Right atrium auricular region (tissue), 2 donors: ENCODE results near the gene ATG10. TPM values are rescaled to one million over a fixed set of nuclear protein-coding genes. Genes with fewer than 3 reads are reported as not detected.

Experiments used
- DNase-seq: peaks from one replicate; pipeline ENCODE4 v3.0.0-alpha.2; 2019; ENCODE audit warnings: low spot score
- H3K27ac ChIP-seq, 2 donors: fragments of 200-600 bp; sonication (generic); 1 replicate in 1 of 2; 2 replicates in 1 of 2; pipeline ENCODE4 v1.5.1; 2016 to 2019
- H3K27me3 ChIP-seq, 2 donors: fragments of 200-600 bp; sonication (generic); one replicate each; pipeline versions ENCODE4 v1.5.1 to v1.6.0; 2017 to 2019
- H3K36me3 ChIP-seq: fragments of 200-600 bp; sonication (generic); one replicate; pipeline ENCODE4 v1.5.1; 2016
- H3K4me1 ChIP-seq, 2 donors: fragments of 200-600 bp; sonication (generic); one replicate each; pipeline versions ENCODE4 v1.5.1 to v1.6.0; 2017 to 2019
- H3K4me3 ChIP-seq, 2 donors: fragments of 200-600 bp; sonication (generic); 1 replicate in 1 of 2; 2 replicates in 1 of 2; pipeline ENCODE4 v1.5.1; 2017 to 2019; ENCODE audit warnings: mild to moderate bottlenecking in 1 of 2, moderate library complexity in 1 of 2
- H3K9me3 ChIP-seq, 2 donors: fragments of 200-600 bp; sonication (generic); one replicate each; pipeline ENCODE4 v1.5.1; 2019
- total RNA-seq, 2 donors: library from RNA; depleted of rRNA; stranded (reverse); fragments of >200 nt; gene quantifications; one replicate each; pipeline ENCODE4 v1.1.0, GENCODE V29; 2016
- TF ChIP-seq, protein P1 (sequence below), 2 donors: fragments of 200-600 bp; sonication (generic); IDR thresholded peaks; one replicate each; pipeline ENCODE4 v1.5.1; 2019; ENCODE audit warnings: antibody characterized with exemption in 2 of 2

The ATG10 gene
- total RNA-seq, 2 donors from 2014 or later, result 4.2 to 5.6 TPM

DNA sequence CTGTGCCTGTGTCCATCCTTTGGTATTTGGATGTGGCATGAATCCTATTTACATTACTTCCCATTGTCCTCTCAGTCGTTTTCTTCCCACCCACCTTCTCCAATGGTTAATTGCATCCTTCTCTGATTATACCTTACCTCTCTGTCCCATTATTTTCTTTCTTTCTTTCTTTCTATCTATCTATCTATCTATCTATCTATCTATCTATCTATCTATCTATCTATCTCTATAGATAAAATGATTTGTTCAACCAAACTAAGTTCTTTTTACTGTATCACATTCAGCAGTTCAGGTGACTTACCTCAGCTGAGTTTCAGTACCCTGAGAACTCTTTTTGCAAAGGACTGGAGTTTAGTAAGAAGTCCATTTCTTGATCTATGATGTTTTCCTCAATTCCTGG, 225.7 kb downstream of the ATG10 start:
- no peak overlapping the region for H3K4me3 ChIP-seq
- H3K27me3 ChIP-seq, result no peaks in the 10 kb centered on the region
- H3K36me3 ChIP-seq, result no peaks in the 10 kb centered on the region
- H3K9me3 ChIP-seq, result no peaks in the 10 kb centered on the region
- no peak for DNase-seq
- H3K4me1 ChIP-seq, result no peaks in the 10 kb centered on the region
- TF ChIP-seq, protein P1, sequence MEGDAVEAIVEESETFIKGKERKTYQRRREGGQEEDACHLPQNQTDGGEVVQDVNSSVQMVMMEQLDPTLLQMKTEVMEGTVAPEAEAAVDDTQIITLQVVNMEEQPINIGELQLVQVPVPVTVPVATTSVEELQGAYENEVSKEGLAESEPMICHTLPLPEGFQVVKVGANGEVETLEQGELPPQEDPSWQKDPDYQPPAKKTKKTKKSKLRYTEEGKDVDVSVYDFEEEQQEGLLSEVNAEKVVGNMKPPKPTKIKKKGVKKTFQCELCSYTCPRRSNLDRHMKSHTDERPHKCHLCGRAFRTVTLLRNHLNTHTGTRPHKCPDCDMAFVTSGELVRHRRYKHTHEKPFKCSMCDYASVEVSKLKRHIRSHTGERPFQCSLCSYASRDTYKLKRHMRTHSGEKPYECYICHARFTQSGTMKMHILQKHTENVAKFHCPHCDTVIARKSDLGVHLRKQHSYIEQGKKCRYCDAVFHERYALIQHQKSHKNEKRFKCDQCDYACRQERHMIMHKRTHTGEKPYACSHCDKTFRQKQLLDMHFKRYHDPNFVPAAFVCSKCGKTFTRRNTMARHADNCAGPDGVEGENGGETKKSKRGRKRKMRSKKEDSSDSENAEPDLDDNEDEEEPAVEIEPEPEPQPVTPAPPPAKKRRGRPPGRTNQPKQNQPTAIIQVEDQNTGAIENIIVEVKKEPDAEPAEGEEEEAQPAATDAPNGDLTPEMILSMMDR (IDR thresholded peaks at IDR 0.05), result no peak
- H3K27ac ChIP-seq, result no peak overlapping the region

DNA sequence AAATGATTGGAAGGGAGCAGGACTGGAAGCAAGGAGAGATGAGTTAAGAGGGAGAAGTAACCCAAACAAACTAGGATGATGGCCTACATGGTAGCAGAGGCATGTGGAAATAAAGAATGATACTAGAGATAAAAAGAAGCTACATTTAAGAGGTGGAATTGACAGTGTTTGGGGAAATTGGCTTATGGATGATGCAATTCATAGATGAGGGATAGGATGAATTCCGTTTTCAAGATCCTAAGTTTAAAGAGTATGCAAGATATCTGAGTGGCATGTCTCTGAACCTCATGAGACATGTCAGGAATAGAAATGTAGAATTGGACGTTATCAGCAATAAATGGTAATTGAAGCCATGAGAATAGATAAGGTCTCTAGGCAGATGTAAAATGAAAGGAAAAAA, 232.7 kb downstream of the ATG10 start:
- Histone ChIP-seq H3K4me3 (no peak overlapping the region), H3K27me3 (no peaks in the 10 kb centered on the region), H3K27ac (no peak overlapping the region), H3K9me3 (no peaks in the 10 kb centered on the region), H3K36me3 (no peaks in the 10 kb centered on the region), H3K4me1 (no peaks in the 10 kb centered on the region)
- no peak for DNase-seq
- TF ChIP-seq, protein P1 (IDR thresholded peaks at IDR 0.05), result no peak

DNA sequence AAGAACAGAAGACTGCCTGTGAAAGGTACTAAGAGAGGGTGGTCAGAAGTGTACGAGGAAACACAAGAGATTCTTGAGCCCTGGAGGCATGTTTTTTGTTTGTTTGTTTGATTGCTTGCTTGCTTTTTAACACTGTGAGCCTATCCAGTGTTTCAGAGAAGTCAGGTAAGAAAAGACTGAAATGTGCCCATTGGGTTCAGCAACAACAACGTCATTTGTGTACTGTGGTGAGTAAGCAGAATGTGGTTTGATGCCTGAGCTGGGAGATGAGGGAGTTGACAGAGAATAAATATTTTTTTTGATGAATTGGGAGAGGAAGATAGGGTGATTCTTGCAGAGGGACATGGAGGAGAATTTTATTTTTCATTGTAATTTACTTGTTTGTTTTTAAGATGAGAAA, 233.2 kb downstream of the ATG10 start:
- no peaks in the 10 kb centered on the region for H3K36me3 ChIP-seq
- H3K27me3 ChIP-seq, result no peaks in the 10 kb centered on the region
- TF ChIP-seq, protein P1 (IDR thresholded peaks at IDR 0.05), result no peak
- no peaks in the 10 kb centered on the region for H3K4me1 ChIP-seq
- DNase-seq, result no peak
- H3K9me3 ChIP-seq, result no peaks in the 10 kb centered on the region
- no peak overlapping the region for H3K4me3 ChIP-seq
- H3K27ac ChIP-seq, result no peak overlapping the region

DNA sequence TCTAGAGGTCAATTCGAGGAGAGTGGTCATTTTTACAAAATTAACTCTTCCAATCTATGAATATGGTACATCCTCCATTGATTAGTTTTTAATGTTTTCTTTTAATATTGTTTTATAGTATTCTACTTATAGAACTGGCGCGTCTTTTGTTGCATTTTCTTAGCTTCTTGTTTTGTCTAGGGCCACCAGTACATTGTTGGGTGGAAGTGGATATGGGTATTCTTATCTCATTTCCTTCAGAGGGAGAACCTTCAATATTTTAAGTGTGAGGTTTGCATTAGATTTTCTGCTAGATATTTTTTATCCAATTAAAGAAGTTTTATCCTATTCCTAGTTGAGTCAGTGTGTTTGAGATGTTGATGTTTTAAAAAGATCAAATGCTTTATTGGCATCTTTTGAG, 236.5 kb downstream of the ATG10 start:
- H3K9me3 ChIP-seq, result no peaks in the 10 kb centered on the region
- no peak overlapping the region for H3K27ac ChIP-seq
- DNase-seq, result no peak
- no peaks in the 10 kb centered on the region for H3K36me3 ChIP-seq
- H3K4me1 ChIP-seq, result no peaks in the 10 kb centered on the region
- TF ChIP-seq, protein P1 (IDR thresholded peaks at IDR 0.05), result no peak
- H3K27me3 ChIP-seq, result no peaks in the 10 kb centered on the region
- H3K4me3 ChIP-seq, result no peak overlapping the region

DNA sequence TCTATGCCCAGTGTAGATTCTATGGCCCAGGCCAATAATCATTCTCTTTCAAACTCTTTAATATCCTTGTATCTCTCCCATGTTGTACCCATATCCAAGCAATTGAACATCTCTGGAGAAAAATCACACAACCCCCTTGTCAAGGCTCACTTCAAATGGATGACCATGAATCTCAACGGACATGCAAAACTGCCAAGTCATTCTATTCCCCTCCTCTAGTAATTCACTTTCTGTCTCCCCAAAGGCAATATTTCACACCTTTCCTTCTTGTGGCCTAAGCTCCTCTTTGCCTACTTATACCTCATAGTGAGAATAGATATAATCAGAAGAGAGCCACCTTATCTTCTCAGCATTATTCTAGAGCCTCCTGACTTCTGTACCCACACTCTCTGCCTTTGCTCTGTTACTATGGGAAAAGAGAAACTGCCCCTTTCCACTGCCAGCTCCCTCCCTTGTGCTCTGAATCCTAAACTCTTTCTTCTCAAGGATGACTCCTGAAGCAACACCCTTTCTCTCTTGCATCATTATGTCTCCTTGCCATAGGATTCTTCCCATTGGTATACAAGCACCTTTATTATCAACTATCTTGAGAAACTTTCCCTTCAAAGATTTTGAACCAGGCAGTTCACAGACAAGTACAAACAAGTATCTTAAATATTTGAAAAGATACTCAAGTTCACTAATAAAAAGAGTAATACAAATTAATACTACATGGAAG, 240.2 kb downstream of the ATG10 start:
- no peaks in the 10 kb centered on the region for H3K36me3 ChIP-seq
- H3K4me1 ChIP-seq, result no peaks in the 10 kb centered on the region
- TF ChIP-seq, protein P1 (IDR thresholded peaks at IDR 0.05), result no peak
- no peaks in the 10 kb centered on the region for H3K9me3 ChIP-seq
- no peak overlapping the region for H3K4me3 ChIP-seq
- no peak overlapping the region for H3K27ac ChIP-seq
- DNase-seq, result no peak
- H3K27me3 ChIP-seq, result no peaks in the 10 kb centered on the region

DNA sequence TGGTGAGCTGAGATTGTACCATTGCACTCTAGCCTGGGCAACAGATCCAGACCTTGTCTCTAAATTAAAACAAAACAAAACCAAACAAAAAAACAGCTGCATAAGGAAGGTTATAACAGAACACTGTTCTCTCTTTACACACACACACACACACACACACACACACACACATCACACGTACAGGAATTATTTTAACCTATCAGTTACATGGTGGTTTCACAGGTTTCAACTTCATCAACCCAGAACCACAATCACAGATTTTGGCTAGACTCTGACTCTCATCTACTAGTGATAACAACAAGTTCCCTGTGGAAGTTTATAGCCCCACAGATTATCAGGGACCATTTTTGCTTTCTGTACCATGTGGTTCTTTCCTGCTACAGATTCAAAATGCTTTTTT, 246.1 kb downstream of the ATG10 start:
- DNase-seq, result no peak
- TF ChIP-seq, protein P1 (IDR thresholded peaks at IDR 0.05), result no peak
- no peaks in the 10 kb centered on the region for H3K27me3 ChIP-seq
- no peaks in the 10 kb centered on the region for H3K9me3 ChIP-seq
- no peak overlapping the region for H3K27ac ChIP-seq
- no peaks in the 10 kb centered on the region for H3K4me1 ChIP-seq
- no peaks in the 10 kb centered on the region for H3K36me3 ChIP-seq
- H3K4me3 ChIP-seq, result no peak overlapping the region
